ENCODE measurements around the gene ANKH. TPM values are rescaled to one million over a fixed set of nuclear protein-coding genes. Genes with fewer than 3 reads are reported as not detected.

Gene ANKH
- total RNA-seq, 4 donors from 2014 or later, result 33.4 to 49.4 (median 38.0) TPM

GRCh38 chr5:14700478-14701436 is 170.8 kb downstream of the ANKH start:
- Histone ChIP-seq H3K4me1 (peaks cover 8 to 14% (median 13%) of the 10 kb centered on the region in 4 donors), H3K27me3 (no peaks in the 10 kb centered on the region), H3K36me3 (peaks cover 0 to 58% (median 39%) of the 10 kb centered on the region in 4 donors), H3K4me3 (no peak overlapping the region), H3K9me3 (no peaks in the 10 kb centered on the region), H3K27ac (replicated peaks in 1 of 4) (no peak overlapping the region)
- intact Hi-C loops (cut with DNase I), result no loop called here
- no peak for DNase-seq (ENCODE audit: extremely low spot score)
- 42% methylated on average over 9 of the region's 13 CpGs for WGBS
- no peak for TF ChIP-seq POLR2AphosphoS5 (IDR thresholded peaks at IDR 0.05)
- no peak for TF ChIP-seq EP300 (IDR thresholded peaks at IDR 0.05)

DNA sequence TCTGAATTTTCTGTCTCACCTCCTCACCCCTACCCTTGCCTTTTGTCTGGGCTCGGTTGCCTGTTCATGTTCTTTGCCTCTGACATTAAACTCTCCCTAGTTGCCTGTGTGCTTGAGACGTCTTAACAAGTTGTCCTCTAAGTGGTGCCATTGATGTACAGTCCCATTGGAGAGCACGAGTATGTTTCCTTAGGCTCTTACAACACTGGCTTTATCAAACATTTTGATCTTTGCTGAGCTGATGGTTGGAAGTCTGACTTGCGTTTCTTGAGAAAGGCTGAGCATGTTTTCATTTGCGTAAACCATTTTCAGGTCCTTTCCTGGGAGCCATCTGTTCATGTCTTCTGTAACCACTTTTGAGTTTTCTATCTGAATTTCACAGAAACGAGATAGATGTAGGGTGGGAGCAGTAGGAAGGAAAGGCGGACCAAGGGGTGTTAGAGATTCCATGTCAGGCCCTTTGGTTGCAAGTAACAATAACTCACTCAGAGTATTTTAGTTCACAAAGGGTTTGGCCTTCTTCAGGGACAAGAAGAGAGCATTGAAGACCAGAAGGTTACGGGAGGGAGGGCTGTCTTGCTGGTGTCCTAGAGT is 171.7 kb downstream of the ANKH start:
- no peak for DNase-seq (ENCODE audit: extremely low spot score)
- H3K4me1 ChIP-seq, result peaks cover 8 to 14% (median 13%) of the 10 kb centered on the region in 4 donors
- peaks cover 0 to 59% (median 36%) of the 10 kb centered on the region in 4 donors for H3K36me3 ChIP-seq
- H3K27me3 ChIP-seq, result no peaks in the 10 kb centered on the region
- TF ChIP-seq POLR2A (IDR thresholded peaks at IDR 0.05; ENCODE audit: low read depth), result no peak
- TF ChIP-seq EP300 (IDR thresholded peaks at IDR 0.05), result no peak
- TF ChIP-seq POLR2AphosphoS5 (IDR thresholded peaks at IDR 0.05), result no peak
- TF ChIP-seq CTCF (IDR thresholded peaks at IDR 0.05), result no peak
- no peaks in the 10 kb centered on the region for H3K9me3 ChIP-seq
- no peak overlapping the region for H3K4me3 ChIP-seq
- 95% methylated on average over 8 of the region's 8 CpGs for WGBS
- intact Hi-C loops (cut with DNase I), result no loop called here
- no peak overlapping the region for H3K27ac ChIP-seq (replicated peaks in 1 of 4)

GRCh38 chr5:14699159-14699558 is 172.4 kb downstream of the ANKH start:
- peaks cover 8 to 14% (median 13%) of the 10 kb centered on the region in 4 donors for H3K4me1 ChIP-seq

DNA sequence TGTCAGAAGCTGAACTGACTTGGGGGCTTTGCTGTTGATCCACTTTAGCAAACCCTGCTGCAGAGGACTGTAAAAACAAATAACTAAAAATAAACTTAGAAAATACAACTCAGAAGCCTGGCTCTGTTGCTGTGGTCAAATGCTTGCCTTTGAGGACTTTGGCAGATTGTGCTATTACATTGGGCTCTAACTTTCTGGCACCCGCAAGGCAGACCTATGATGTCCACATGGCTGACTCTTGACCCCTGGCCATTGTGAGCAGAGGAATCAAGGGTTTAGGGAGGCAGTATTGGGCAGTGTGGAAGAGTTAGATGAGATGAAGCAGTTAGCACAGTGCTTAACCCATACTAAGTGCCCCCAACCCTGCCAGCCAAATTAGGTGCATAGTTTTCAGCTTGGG is 173.1 kb downstream of the ANKH start:
- Histone ChIP-seq H3K4me1 (peaks cover 8 to 14% (median 13%) of the 10 kb centered on the region in 4 donors), H3K36me3 (peaks cover 8 to 65% (median 40%) of the 10 kb centered on the region in 4 donors), H3K9me3 (no peaks in the 10 kb centered on the region), H3K27ac (replicated peaks in 1 of 4) (no peak overlapping the region), H3K27me3 (no peaks in the 10 kb centered on the region), H3K4me3 (no peak overlapping the region)
- WGBS, result 80% methylated on average over 1 of the region's 1 CpG
- no peak for TF ChIP-seq POLR2AphosphoS5 (IDR thresholded peaks at IDR 0.05)
- no peak for TF ChIP-seq EP300 (IDR thresholded peaks at IDR 0.05)
- no peak for TF ChIP-seq POLR2A (IDR thresholded peaks at IDR 0.05; ENCODE audit: low read depth)
- TF ChIP-seq CTCF (IDR thresholded peaks at IDR 0.05), result no peak
- DNase-seq (ENCODE audit: extremely low spot score), result no peak
- intact Hi-C loops (cut with DNase I), result no loop called here

More at GRCh38 chr5:14699159-14699558, 172.4 kb downstream of the ANKH start:
- peaks cover 1 to 64% (median 34%) of the 10 kb centered on the region in 4 donors for H3K36me3 ChIP-seq
- WGBS, result 100% methylated on average over 2 of the region's 2 CpGs
- no peaks in the 10 kb centered on the region for H3K27me3 ChIP-seq
- no peak for TF ChIP-seq POLR2A (IDR thresholded peaks at IDR 0.05; ENCODE audit: low read depth)
- TF ChIP-seq POLR2AphosphoS5 (IDR thresholded peaks at IDR 0.05), result no peak
- TF ChIP-seq EP300 (IDR thresholded peaks at IDR 0.05), result no peak
- TF ChIP-seq CTCF (IDR thresholded peaks at IDR 0.05), result no peak
- no peak overlapping the region for H3K4me3 ChIP-seq
- DNase-seq (ENCODE audit: extremely low spot score), result no peak
- H3K27ac ChIP-seq (replicated peaks in 1 of 4), result no peak overlapping the region
- intact Hi-C loops (cut with DNase I), result no loop called here
- no peaks in the 10 kb centered on the region for H3K9me3 ChIP-seq

GRCh38 chr5:14696851-14697250 is 174.7 kb downstream of the ANKH start:
- Histone ChIP-seq H3K27ac (replicated peaks in 1 of 4) (no peak overlapping the region), H3K36me3 (peaks cover 18 to 71% (median 52%) of the 10 kb centered on the region in 4 donors), H3K4me1 (peaks cover 8 to 14% (median 13%) of the 10 kb centered on the region in 4 donors), H3K9me3 (no peaks in the 10 kb centered on the region), H3K27me3 (no peaks in the 10 kb centered on the region), H3K4me3 (no peak overlapping the region)
- TF ChIP-seq EP300 (IDR thresholded peaks at IDR 0.05), result no peak
- TF ChIP-seq POLR2A (IDR thresholded peaks at IDR 0.05; ENCODE audit: low read depth), result no peak
- TF ChIP-seq POLR2AphosphoS5 (IDR thresholded peaks at IDR 0.05), result no peak
- 97% methylated on average over 3 of the region's 3 CpGs for WGBS
- no peak for DNase-seq (ENCODE audit: extremely low spot score)
- intact Hi-C loops (cut with DNase I), result no loop called here
